D721Med (cell line): ENCODE data around the gene ASB2.

Source experiments
- DNase-seq: peaks from one replicate; pipeline ENCODE4 v3.0.0; 2011; ENCODE audit warnings: low spot score; ENCODE audit not compliant: insufficient read length
- FAIRE-seq: peaks from 2 replicates; lab custom pipeline; 2011; peaks lifted over from hg19 to GRCh38; lab: Jason Lieb, UNC
- CTCF ChIP-seq: IDR thresholded peaks from 2 replicates; pipeline ENCODE4 v1.5.1; 2012; ENCODE audit warnings: mild to moderate bottlenecking, control low read depth; ENCODE audit not compliant: insufficient read depth; ENCODE audit errors: missing control alignments

Gene ASB2

DNA sequence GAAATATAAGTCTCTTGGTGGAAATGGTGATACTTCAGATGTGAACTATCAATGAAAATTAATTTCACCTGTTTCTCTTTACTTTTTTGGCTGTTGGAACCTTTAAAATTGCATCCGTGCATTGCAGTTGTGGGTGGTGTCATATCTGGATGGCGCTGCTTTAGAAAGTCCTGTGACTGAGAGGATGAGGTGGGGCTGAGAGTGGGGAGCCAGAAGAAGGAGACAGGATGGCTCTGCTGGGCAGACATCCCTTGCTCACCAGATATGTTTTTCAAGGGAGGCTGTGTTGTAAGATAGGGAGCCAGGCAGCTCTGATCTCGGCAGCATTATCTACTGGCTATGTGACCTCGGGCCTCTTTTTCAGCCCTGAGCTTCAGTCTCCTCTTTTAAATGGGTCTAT lies 12.7 kb downstream of the ASB2 start:
- FAIRE-seq (no peak), DNase-seq (no peak)
- TF ChIP-seq CTCF: no peak

- FAIRE-seq (no peak), DNase-seq (no peak)
- no peak for TF ChIP-seq CTCF
Observed at GRCh38 chr14:93962701-93963601, 13.4 kb downstream of the ASB2 start.

- FAIRE-seq: no peak
- DNase-seq: no peak
- no peak for TF ChIP-seq CTCF
Observed at GRCh38 chr14:93961620-93962019, 14.8 kb downstream of the ASB2 start.

DNA sequence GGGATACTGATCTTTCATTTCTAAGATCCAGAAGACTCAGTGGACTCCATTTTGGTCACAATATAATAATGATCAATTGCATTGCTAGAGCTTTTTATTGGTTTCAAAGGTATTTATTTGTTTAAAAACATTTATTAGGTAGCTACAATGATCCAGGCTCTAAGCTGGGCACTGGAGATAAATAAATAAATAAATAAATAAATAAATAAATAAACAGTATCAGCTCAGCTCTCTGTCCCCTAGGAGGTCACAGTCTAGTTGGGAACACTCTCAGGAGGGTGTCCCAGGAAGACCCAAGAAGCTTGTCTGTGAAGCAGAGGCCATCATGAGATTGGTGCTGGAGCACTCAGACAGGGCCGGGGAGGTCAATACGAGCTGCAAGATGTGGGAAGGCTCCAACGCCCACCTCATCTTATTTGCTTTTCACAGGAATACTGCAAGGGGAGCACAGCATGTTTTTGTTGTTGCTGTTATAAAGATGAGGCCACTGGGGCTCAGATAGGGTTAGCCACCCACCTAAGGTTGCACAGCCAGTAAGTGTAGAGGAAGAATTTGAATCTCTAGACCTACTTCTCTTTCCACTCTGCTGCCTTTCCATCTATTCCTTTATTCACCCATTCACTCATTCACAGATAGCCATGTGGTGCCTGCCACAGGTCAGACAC lies 15.5 kb downstream of the ASB2 start:
- no peak for TF ChIP-seq CTCF
- DNase-seq (no peak), FAIRE-seq (no peak)

DNA sequence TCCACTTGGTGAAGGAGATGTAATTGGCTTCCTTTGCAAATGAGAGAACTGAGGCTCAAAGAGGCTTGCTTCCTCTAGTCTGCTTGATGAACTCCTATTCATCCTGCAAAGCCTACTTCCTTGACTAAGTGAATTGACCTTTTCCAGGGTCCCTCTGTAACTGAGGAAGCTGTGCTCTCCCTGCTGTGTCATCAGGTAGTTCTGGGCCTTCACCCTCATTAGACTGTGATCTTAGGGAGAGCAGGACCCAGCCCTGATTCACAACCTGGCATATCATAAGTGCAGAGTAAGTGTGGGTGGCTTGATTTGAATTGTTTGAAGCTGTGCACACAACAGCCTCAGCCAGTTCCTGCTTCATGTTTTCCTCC lies 16.3 kb downstream of the ASB2 start:
- no peak for FAIRE-seq

DNA sequence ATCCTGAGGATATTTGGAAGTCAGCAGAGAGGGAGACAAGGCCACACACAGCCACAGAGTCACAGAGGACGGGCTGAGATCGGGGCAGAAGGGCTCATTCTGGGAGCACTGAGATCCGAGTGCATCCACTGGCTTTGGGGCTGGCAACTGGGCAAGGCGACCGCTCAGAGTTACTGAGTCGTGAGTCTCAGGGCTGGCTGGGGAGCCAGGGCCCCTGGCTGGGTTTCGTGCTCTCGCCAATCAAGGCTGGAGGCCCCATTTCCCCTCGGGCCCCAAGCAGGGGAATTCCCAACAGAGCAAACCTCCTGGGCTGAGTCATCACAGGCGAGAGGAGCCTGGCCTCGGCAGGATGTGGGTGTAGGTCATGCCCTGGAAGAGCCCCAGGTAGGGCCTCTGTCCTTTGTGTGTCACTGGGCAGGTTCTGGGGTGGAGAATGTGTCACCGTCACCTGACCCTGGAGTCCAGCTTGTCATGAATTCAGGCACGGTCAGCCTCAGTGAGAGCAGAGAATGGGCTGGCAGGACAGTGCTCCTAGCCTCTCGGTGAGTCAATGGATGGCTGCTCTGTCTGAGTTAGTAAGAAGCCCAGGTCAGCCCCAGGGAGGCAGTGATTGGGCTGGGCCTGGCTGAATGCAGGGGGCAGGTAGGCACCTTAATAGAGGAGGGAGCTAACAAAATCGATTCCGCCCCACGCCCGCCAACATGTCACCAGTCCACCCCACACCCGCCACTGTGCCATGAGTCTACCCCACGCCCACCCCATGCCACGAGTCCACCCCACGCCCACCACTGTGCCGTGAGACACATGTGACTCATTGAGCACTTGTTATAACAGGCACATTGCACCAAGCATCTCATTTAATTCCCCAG lies 16.9 kb downstream of the ASB2 start:
- DNase-seq: no peak
- no peak for FAIRE-seq
- no peak for TF ChIP-seq CTCF

More for the DNA sequence above, 16.3 kb downstream of the ASB2 start:
- TF ChIP-seq CTCF: no peak
- no peak for DNase-seq
